Suprapubic skin (tissue), 4 donors: Measurements from ENCODE around the gene URAD. TPM values are rescaled to one million over a fixed set of nuclear protein-coding genes. Genes with fewer than 3 reads are reported as not detected.

Source experiments
- DNase-seq, 2 donors: peaks; one replicate each; pipeline ENCODE4 v3.0.0-alpha.2; 2019; ENCODE audit warnings: low spot score in 2 of 2
- H3K27ac ChIP-seq: fragments of 200-600 bp; sonication (generic); one replicate; pipeline ENCODE4 v1.5.1; 2019
- H3K27me3 ChIP-seq: fragments of 200-600 bp; sonication (generic); one replicate; pipeline ENCODE4 v1.5.1; 2019
- H3K36me3 ChIP-seq: fragments of 200-600 bp; sonication (generic); one replicate; pipeline ENCODE4 v1.5.1; 2019
- H3K4me1 ChIP-seq: fragments of 200-600 bp; sonication (generic); one replicate; pipeline ENCODE4 v1.5.1; 2019
- H3K4me3 ChIP-seq: fragments of 200-600 bp; sonication (generic); one replicate; pipeline ENCODE4 v1.5.1; 2019; ENCODE audit warnings: mild to moderate bottlenecking
- H3K9me3 ChIP-seq: fragments of 200-600 bp; sonication (generic); one replicate; pipeline ENCODE4 v1.5.1; 2019
- CTCF ChIP-seq, 2 donors: fragments of 200-600 bp in 1 of 2; fragments of 450-650 bp in 1 of 2; sonication (generic) in 1 of 2; IDR thresholded peaks; one replicate each; pipeline ENCODE4 v1.5.1; 2016 to 2019; ENCODE audit warnings: antibody characterized with exemption in 2 of 2, mild to moderate bottlenecking in 1 of 2, moderate library complexity in 1 of 2
- EP300 ChIP-seq: sonication (generic); formaldehyde crosslinking; IDR thresholded peaks from one replicate; pipeline ENCODE4 v1.6.1; 2017; ENCODE audit warnings: antibody characterized with exemption
- POLR2A ChIP-seq, 2 donors: fragments of 450-650 bp; IDR thresholded peaks; one replicate each; pipeline ENCODE4 v1.6.1; 2017; ENCODE audit warnings: antibody characterized with exemption in 2 of 2, mild to moderate bottlenecking in 2 of 2, moderate library complexity in 2 of 2
- POLR2AphosphoS5 ChIP-seq, 3 donors: sonication (generic); formaldehyde crosslinking; IDR thresholded peaks; one replicate each; pipeline ENCODE4 v1.6.1; 2017; ENCODE audit warnings: antibody characterized with exemption in 3 of 3
- WGBS: methylation state at CpG from one replicate; pipeline ENCODE4 v1.1.5; 2018; 5-methylcytosine and 5-hydroxymethylcytosine counted together
- total RNA-seq, 4 donors: library from RNA; depleted of rRNA; stranded (reverse); fragments of >200 nt; gene quantifications; one replicate each; pipeline ENCODE4 v1.1.0, GENCODE V29; 2016

The URAD gene
- total RNA-seq, 4 donors from 2014 or later, result not detected

- no peaks in the 10 kb centered on the region for H3K9me3 ChIP-seq
- H3K27me3 ChIP-seq, result no peaks in the 10 kb centered on the region
- H3K4me1 ChIP-seq, result no peaks in the 10 kb centered on the region
- H3K36me3 ChIP-seq, result no peaks in the 10 kb centered on the region
- no peak overlapping the region for H3K27ac ChIP-seq
- H3K4me3 ChIP-seq, result no peak overlapping the region
- DNase-seq, result no peak
- TF ChIP-seq POLR2AphosphoS5 (IDR thresholded peaks at IDR 0.05) (no peak), POLR2A (IDR thresholded peaks at IDR 0.05) (no peak), EP300 (no peak), CTCF (IDR thresholded peaks at IDR 0.05) (no peak)
- 45% methylated on average over 9 of the region's 9 CpGs for WGBS
Observed at GRCh38 chr13:28022848-28023518, 34.5 kb upstream of the URAD start.

GRCh38 chr13:28014301-28014700, 25.8 kb upstream of the URAD start:
- 32% methylated on average over 3 of the region's 3 CpGs for WGBS
- H3K4me1 ChIP-seq, result no peaks in the 10 kb centered on the region
- H3K9me3 ChIP-seq, result no peaks in the 10 kb centered on the region
- no peaks in the 10 kb centered on the region for H3K36me3 ChIP-seq
- no peak for DNase-seq
- H3K27ac ChIP-seq, result no peak overlapping the region
- H3K27me3 ChIP-seq, result peaks cover 21% of the 10 kb centered on the region
- H3K4me3 ChIP-seq, result no peak overlapping the region
- no peak for TF ChIP-seq POLR2A (IDR thresholded peaks at IDR 0.05)
- TF ChIP-seq CTCF (IDR thresholded peaks at IDR 0.05), result no peak
- no peak for TF ChIP-seq POLR2AphosphoS5 (IDR thresholded peaks at IDR 0.05)
- TF ChIP-seq EP300, result no peak

DNA sequence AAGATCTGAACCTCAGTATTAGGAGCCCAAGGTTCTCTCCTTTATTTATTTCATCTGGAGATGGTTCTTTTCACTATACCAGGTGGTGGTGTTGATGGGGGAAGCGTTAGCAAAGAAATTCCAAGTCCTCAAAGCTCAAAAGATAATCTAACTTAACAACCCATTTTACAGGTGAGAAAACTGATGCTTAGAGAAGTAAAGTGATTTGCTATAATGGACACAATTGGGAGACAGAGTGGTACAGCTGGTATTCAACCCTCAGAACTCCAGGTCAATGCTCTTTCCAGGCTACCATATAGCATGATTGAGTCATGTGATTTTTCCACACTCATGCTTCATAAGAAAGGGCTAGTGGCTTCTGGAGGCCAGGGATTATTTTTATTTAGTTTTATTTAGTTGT, 25.0 kb upstream of the URAD start:
- Histone ChIP-seq H3K4me3 (no peak overlapping the region), H3K4me1 (no peaks in the 10 kb centered on the region), H3K9me3 (no peaks in the 10 kb centered on the region), H3K27ac (no peak overlapping the region), H3K36me3 (no peaks in the 10 kb centered on the region), H3K27me3 (peaks cover 21% of the 10 kb centered on the region)
- TF ChIP-seq EP300, result no peak
- no peak for TF ChIP-seq POLR2AphosphoS5 (IDR thresholded peaks at IDR 0.05)
- TF ChIP-seq CTCF (IDR thresholded peaks at IDR 0.05), result no peak
- TF ChIP-seq POLR2A (IDR thresholded peaks at IDR 0.05), result no peak
- DNase-seq, result no peak
- WGBS, result 88% methylated on average over 1 of the region's 1 CpG

DNA sequence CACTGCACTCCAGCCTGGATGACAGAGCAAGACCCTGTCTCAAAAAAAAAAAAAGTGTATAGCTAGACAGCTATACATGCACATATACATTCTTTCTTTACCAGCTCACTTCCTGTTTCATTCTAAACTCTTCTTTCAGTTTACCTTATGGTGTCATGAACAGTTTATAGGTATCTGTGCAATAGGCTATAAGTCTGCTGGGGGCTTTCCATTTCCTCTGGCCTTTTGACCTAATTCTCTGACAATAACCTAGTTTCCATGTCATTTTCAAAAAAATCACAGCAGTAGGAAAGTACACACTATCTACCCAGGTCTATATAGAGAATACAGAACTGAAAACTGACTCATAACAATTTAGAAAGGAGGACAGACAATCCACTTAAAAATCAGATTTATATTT, 24.4 kb upstream of the URAD start:
- no peaks in the 10 kb centered on the region for H3K4me1 ChIP-seq
- no peaks in the 10 kb centered on the region for H3K36me3 ChIP-seq
- H3K27me3 ChIP-seq, result peaks cover 21% of the 10 kb centered on the region
- H3K9me3 ChIP-seq, result no peaks in the 10 kb centered on the region
- TF ChIP-seq POLR2AphosphoS5 (IDR thresholded peaks at IDR 0.05), result no peak
- no peak for TF ChIP-seq POLR2A (IDR thresholded peaks at IDR 0.05)
- no peak for TF ChIP-seq CTCF (IDR thresholded peaks at IDR 0.05)
- TF ChIP-seq EP300, result no peak
- DNase-seq, result no peak
- H3K27ac ChIP-seq, result no peak overlapping the region
- H3K4me3 ChIP-seq, result no peak overlapping the region

GRCh38 chr13:28012383-28012782, 23.9 kb upstream of the URAD start:
- no peak for DNase-seq
- no peaks in the 10 kb centered on the region for H3K9me3 ChIP-seq
- H3K36me3 ChIP-seq, result no peaks in the 10 kb centered on the region
- H3K27me3 ChIP-seq, result peaks cover 21% of the 10 kb centered on the region
- no peak overlapping the region for H3K4me3 ChIP-seq
- WGBS, result 81% methylated on average over 4 of the region's 4 CpGs
- no peaks in the 10 kb centered on the region for H3K4me1 ChIP-seq
- no peak for TF ChIP-seq CTCF (IDR thresholded peaks at IDR 0.05)
- no peak for TF ChIP-seq EP300
- TF ChIP-seq POLR2A (IDR thresholded peaks at IDR 0.05), result no peak
- TF ChIP-seq POLR2AphosphoS5 (IDR thresholded peaks at IDR 0.05), result no peak
- no peak overlapping the region for H3K27ac ChIP-seq
